H1 (cell line): ENCODE data around the gene TTC39A. TPM values are rescaled to one million over a fixed set of nuclear protein-coding genes. Genes with fewer than 3 reads are reported as not detected.

Experiments used
- CTCF ChIA-PET: fragments of 300-600 bp; sonication (Branson Sonifier 250); formaldehyde crosslinking; loops from one replicate; lab custom pipeline; 2021; ENCODE audit not compliant: partially characterized antibody; lab: Charles Lee
- POLR2A ChIA-PET: fragments of 300-600 bp; sonication (Branson Sonifier 250); formaldehyde crosslinking; loops from one replicate; lab custom pipeline; 2021; ENCODE audit warnings: inconsistent platforms; ENCODE audit not compliant: partially characterized antibody; lab: Charles Lee
- DNase-seq, 2 experiments: peaks; one replicate each; pipeline versions ENCODE4 v3.0.0 to v3.0.0-alpha.2; 2010 to 2022; ENCODE audit warnings: low spot score in 2 of 2, low read depth in 1 of 2, mixed read lengths in 1 of 2
- FAIRE-seq: peaks from 2 replicates; lab custom pipeline; 2011; peaks lifted over from hg19 to GRCh38; lab: Jason Lieb, UNC
- H2AFZ ChIP-seq: 2 replicates; pipeline ENCODE4 v1.8.1; 2012; ENCODE audit warnings: low read length, inconsistent platforms
- H2AK5ac ChIP-seq: 2 replicates; pipeline ENCODE4 v1.6.1; 2013; ENCODE audit warnings: low read depth, low read length
- H2BK120ac ChIP-seq: replicated peaks from 2 replicates; pipeline ENCODE3; 2013; ENCODE audit warnings: low read depth, low read length, inconsistent platforms
- H2BK12ac ChIP-seq: 2 replicates; pipeline ENCODE4 v1.6.1; 2013; ENCODE audit warnings: low read depth, low read length
- H2BK15ac ChIP-seq: 2 replicates; pipeline ENCODE4 v1.6.1; 2013; ENCODE audit warnings: low read length
- H2BK20ac ChIP-seq: 2 replicates; pipeline ENCODE4 v1.6.1; 2013; ENCODE audit warnings: low read length
- H2BK5ac ChIP-seq: 2 replicates; pipeline ENCODE4 v1.6.1; 2013; ENCODE audit warnings: low read depth, low read length
- H3K14ac ChIP-seq: 2 replicates; pipeline ENCODE4 v1.6.1; 2013; ENCODE audit warnings: inconsistent platforms; ENCODE audit not compliant: insufficient read length
- H3K18ac ChIP-seq: 2 replicates; pipeline ENCODE4 v1.6.1; 2013; ENCODE audit warnings: low read length; ENCODE audit errors: extremely low read depth
- H3K23ac ChIP-seq: 2 replicates; pipeline ENCODE4 v1.6.1; 2013; ENCODE audit warnings: inconsistent platforms; ENCODE audit not compliant: insufficient read length
- H3K23me2 ChIP-seq: 2 replicates; pipeline ENCODE4 v1.6.1; 2013; ENCODE audit warnings: low read depth, low read length
- H3K27ac ChIP-seq: 2 replicates; pipeline ENCODE4 v1.6.1; 2011; ENCODE audit warnings: low read depth, low read length, inconsistent platforms
- H3K27me3 ChIP-seq, 4 experiments: replicated peaks in 1 of 4; 1 replicate in 1 of 4; 2 replicates in 3 of 4; pipeline versions ENCODE4 v1.6.1 to v1.8.1; 2011 to 2013; ENCODE audit warnings: low read length in 3 of 4, mild to moderate bottlenecking in 3 of 4, inconsistent platforms in 2 of 4, mixed read lengths in 2 of 4, moderate library complexity in 1 of 4; ENCODE audit not compliant: control insufficient read depth in 3 of 4, insufficient read depth in 3 of 4; ENCODE audit errors: extremely low read depth in 1 of 4
- H3K36me3 ChIP-seq, 4 experiments: 2 replicates each; pipeline versions ENCODE4 v1.6.1 to v1.8.1; 2011 to 2013; ENCODE audit warnings: mild to moderate bottlenecking in 4 of 4, low read length in 3 of 4, moderate library complexity in 2 of 4, control low read depth in 1 of 4, inconsistent platforms in 1 of 4; ENCODE audit not compliant: insufficient read depth in 4 of 4, control insufficient read depth in 2 of 4
- H3K4ac ChIP-seq: replicated peaks from 2 replicates; pipeline ENCODE3; 2013; ENCODE audit warnings: low read length, low read depth, mixed read lengths, inconsistent platforms; ENCODE audit not compliant: insufficient read length
- H3K4me1 ChIP-seq, 4 experiments: replicated peaks in 1 of 4; 1 replicate in 1 of 4; 2 replicates in 3 of 4; pipeline versions ENCODE4 v1.6.1 to v1.8.1; 2011 to 2013; ENCODE audit warnings: low read length in 3 of 4, inconsistent platforms in 2 of 4, mixed read lengths in 1 of 4; ENCODE audit not compliant: insufficient read depth in 4 of 4, control insufficient read depth in 3 of 4
- H3K4me2 ChIP-seq, 2 experiments: 2 replicates each; pipeline versions ENCODE4 v1.6.1 to v1.8.1; 2011 to 2013; ENCODE audit warnings: low read depth in 2 of 2, low read length in 2 of 2, control low read depth in 1 of 2, inconsistent platforms in 1 of 2, mild to moderate bottlenecking in 1 of 2; ENCODE audit not compliant: insufficient read depth in 1 of 2
- H3K4me3 ChIP-seq, 4 experiments: fragments of 200-600, 300-600 bp in 1 of 4; sonication (generic), shearing (Covaris generic), sonication (Bioruptor Twin) in 1 of 4; 2 replicates each; pipeline versions ENCODE4 v1.5.1 to v1.8.1; 2011 to 2016; ENCODE audit warnings: low read length in 4 of 4, low read depth in 3 of 4, control low read depth in 2 of 4, inconsistent platforms in 2 of 4, mild to moderate bottlenecking in 2 of 4, mixed read lengths in 1 of 4, moderate library complexity in 1 of 4; ENCODE audit not compliant: insufficient read depth in 2 of 4; ENCODE audit errors: extremely low read depth in 1 of 4
- H3K56ac ChIP-seq: replicated peaks from 2 replicates; pipeline ENCODE3; 2013; ENCODE audit warnings: low read depth, mild to moderate bottlenecking, mixed read lengths, low read length, inconsistent platforms; ENCODE audit not compliant: insufficient read length
- H3K79me1 ChIP-seq: 2 replicates; pipeline ENCODE4 v1.6.1; 2013; ENCODE audit warnings: low read depth, low read length, control low read depth
- H3K79me2 ChIP-seq, 2 experiments: 2 replicates each; pipeline versions ENCODE4 v1.6.1 to v1.8.1; 2012 to 2013; ENCODE audit warnings: low read length in 2 of 2, mild to moderate bottlenecking in 2 of 2, inconsistent platforms in 1 of 2; ENCODE audit not compliant: insufficient read depth in 2 of 2, control insufficient read depth in 1 of 2
- H3K9ac ChIP-seq, 4 experiments: replicated peaks in 1 of 4; 1 replicate in 1 of 4; 2 replicates in 3 of 4; pipeline versions ENCODE4 v1.6.1 to v1.8.1; 2011 to 2013; ENCODE audit warnings: low read depth in 3 of 4, low read length in 3 of 4, control low read depth in 2 of 4, mild to moderate bottlenecking in 2 of 4, moderate library complexity in 2 of 4, inconsistent platforms in 1 of 4; ENCODE audit errors: extremely low read depth in 1 of 4
- H3K9me3 ChIP-seq, 2 experiments: 2 replicates each; pipeline versions ENCODE4 v1.6.1 to v1.8.1; 2012 to 2013; ENCODE audit warnings: mild to moderate bottlenecking in 2 of 2, moderate library complexity in 2 of 2, control low read depth in 1 of 2, inconsistent platforms in 1 of 2, low read depth in 1 of 2, low read length in 1 of 2, mixed read lengths in 1 of 2; ENCODE audit not compliant: insufficient read depth in 2 of 2
- H4K20me1 ChIP-seq, 2 experiments: replicated peaks in 1 of 2; 2 replicates each; pipeline versions ENCODE3 to v1.8.1; 2011 to 2013; ENCODE audit warnings: inconsistent platforms in 2 of 2, low read length in 2 of 2, mild to moderate bottlenecking in 1 of 2; ENCODE audit not compliant: insufficient read depth in 2 of 2, control insufficient read depth in 1 of 2
- H4K5ac ChIP-seq: 2 replicates; pipeline ENCODE4 v1.6.1; 2013; ENCODE audit warnings: low read length, low read depth, mixed read lengths, inconsistent platforms; ENCODE audit not compliant: insufficient read length
- H4K8ac ChIP-seq: 2 replicates; pipeline ENCODE4 v1.8.0; 2013; ENCODE audit warnings: mild to moderate bottlenecking, moderate library complexity, low read length, inconsistent platforms; ENCODE audit not compliant: insufficient read depth; ENCODE audit errors: extremely low read depth
- H4K91ac ChIP-seq: replicated peaks from 2 replicates; pipeline ENCODE3; 2013; ENCODE audit warnings: low read length, mixed read lengths, inconsistent platforms; ENCODE audit not compliant: insufficient read length
- ASH2L ChIP-seq: fragments of 200-600, 300-600 bp; sonication (generic); IDR thresholded peaks from one replicate; pipeline ENCODE4 v1.7.1; 2017; ENCODE audit warnings: low read length
- CTCF ChIP-seq, 3 experiments: IDR thresholded peaks; 1 replicate in 2 of 3; 2 replicates in 1 of 3; pipeline versions ENCODE4 v1.5.1 to v1.6.1; 2011; ENCODE audit warnings: low read length in 3 of 3, mild to moderate bottlenecking in 3 of 3, inconsistent platforms in 2 of 3, low read depth in 1 of 3, moderate library complexity in 1 of 3; ENCODE audit not compliant: insufficient read depth in 1 of 3; ENCODE audit errors: control extremely low read depth in 1 of 3
- EP300 ChIP-seq, 2 experiments: IDR thresholded peaks; 1 replicate in 1 of 2; 2 replicates in 1 of 2; pipeline ENCODE4 v1.6.1; 2011 to 2012; ENCODE audit warnings: low read depth in 2 of 2, low read length in 2 of 2, mild to moderate bottlenecking in 2 of 2, borderline replicate concordance in 1 of 2, inconsistent platforms in 1 of 2, moderate library complexity in 1 of 2
- KDM4A ChIP-seq: IDR thresholded peaks from one replicate; pipeline ENCODE4 v1.7.1; 2012; ENCODE audit warnings: low read depth, mild to moderate bottlenecking, moderate library complexity, low read length, inconsistent platforms; ENCODE audit not compliant: severe bottlenecking
- KDM5A ChIP-seq: fragments of 200-600 bp; IDR thresholded peaks from 2 replicates; pipeline ENCODE4 v1.7.1; 2012; ENCODE audit warnings: mild to moderate bottlenecking, low read length, inconsistent platforms, mixed read lengths
- MAX ChIP-seq: IDR thresholded peaks from 2 replicates; pipeline ENCODE4 v1.6.1; 2012; ENCODE audit warnings: inconsistent platforms
- RFX5 ChIP-seq: IDR thresholded peaks from 2 replicates; pipeline ENCODE4 v1.6.1; 2011; ENCODE audit warnings: low read depth, low read length, improper control_type of control experiment, borderline replicate concordance
- RNF2 ChIP-seq: fragments of 200-900, 300-1000 bp; sonication (generic); IDR thresholded peaks from 2 replicates; pipeline ENCODE4 v1.7.1; 2016; ENCODE audit warnings: borderline replicate concordance, low read depth, mild to moderate bottlenecking, antibody characterized with exemption, low read length; ENCODE audit not compliant: poor library complexity, severe bottlenecking; ENCODE audit errors: missing control alignments
- TAF7 ChIP-seq: optimal IDR thresholded peaks from 2 replicates; pipeline ENCODE3; 2011; ENCODE audit warnings: low read depth, mild to moderate bottlenecking, inconsistent platforms, low read length, moderate library complexity, borderline replicate concordance
- TCF12 ChIP-seq: IDR thresholded peaks from 2 replicates; pipeline ENCODE4 v1.6.1; 2011; ENCODE audit warnings: low read depth, mild to moderate bottlenecking, low read length
- WGBS, 2 experiments: shearing (Covaris generic) in 1 of 2; methylation state at CpG; one replicate each; pipeline versions ENCODE4 v1.1.6 to v1.1.7; 2013 to 2015; ENCODE audit warnings: low lambda C conversion rate in 2 of 2, mixed read lengths in 2 of 2, inconsistent platforms in 1 of 2, low coverage in 1 of 2, missing lambda C conversion rate in 1 of 2; ENCODE audit not compliant: insufficient replicate concordance in 2 of 2, insufficient coverage in 1 of 2, insufficient read length in 1 of 2; ENCODE audit errors: extremely low coverage in 1 of 2, missing lambda C conversion rate in 1 of 2; 5-methylcytosine and 5-hydroxymethylcytosine counted together
- polyA plus RNA-seq, 7 experiments: library from polyadenylated mRNA; depleted of rRNA in 3 of 7; stranded (reverse) in 5 of 7; unstranded in 2 of 7; fragments of >200 nt in 5 of 7; fragments of 200-250 nt in 2 of 7; gene quantifications; 1 replicate in 5 of 7; 2 replicates in 1 of 7; 4 replicates in 1 of 7; pipeline versions ENCODE4 v1.2.1 to v1.2.3, GENCODE V29; 2011 to 2013; ENCODE audit warnings: missing spikeins in 2 of 7, mixed read lengths in 2 of 7
- total RNA-seq: library from RNA; stranded (reverse); fragmentation: NEBNext Ultra II Directional; extraction: Animal tissue kit (Norgen Biotek cat#: 25700); gene quantifications from 2 replicates; pipeline ENCODE4 v1.2.1, GENCODE V29; 2021

TTC39A gene
- total and polyA plus RNA-seq, 2 of the 8 experiments (the other 6 are each of a cell fraction or from before 2014, with no cell fraction given): 5.5 to 5.8 TPM

GRCh38 chr1:51336004-51336403, 5.6 kb upstream of the TTC39A start:
- no peak for DNase-seq
- Histone ChIP-seq H3K27me3 (peaks cover 0 to 5% (median 2%) of the 10 kb centered on the region in 4 experiments; a peak in 2 of 7 replicates), H4K8ac (no peak overlapping the region), H4K20me1 (no peaks in the 10 kb centered on the region), H3K27ac (no peak overlapping the region), H3K4ac (no peak overlapping the region), H2BK20ac (no peak overlapping the region), H3K79me2 (no peaks in the 10 kb centered on the region), H3K9me3 (no peaks in the 10 kb centered on the region), H3K36me3 (no peaks in the 10 kb centered on the region), H3K56ac (no peak overlapping the region), H2BK15ac (no peak overlapping the region), H4K91ac (no peak overlapping the region), H3K79me1 (no peaks in the 10 kb centered on the region), H3K14ac (no peak overlapping the region), H2BK5ac (no peak overlapping the region), H3K23me2 (peaks cover 3% of the 10 kb centered on the region; the same call in 1 of the 2 replicates), H2AK5ac (no peak overlapping the region), H3K18ac (no peak overlapping the region), H2BK12ac (no peak overlapping the region), H3K4me2 (no peak overlapping the region), H3K4me1 (peaks cover 3 to 6% (median 5%) of the 10 kb centered on the region in 4 experiments), H3K4me3 (no peak overlapping the region), H2BK120ac (no peak overlapping the region), H3K9ac (no peak overlapping the region), H2AFZ (no peak overlapping the region), H3K23ac (no peak overlapping the region), H4K5ac (no peak overlapping the region)
- WGBS, 2 experiments: 91% methylated on average over 2 of the region's 3 CpGs; no CpG with 5 or more reads in 1 of the 2 experiments
- POLR2A ChIA-PET: interaction anchor here (1.3 to 2.2 kb wide), 2 partner anchors 9 to 13 kb away, joined by 3 to 8 read pairs; no protein-coding TSS in a partner anchor
- CTCF ChIA-PET: no interaction called here
- no peak for FAIRE-seq
- TF ChIP-seq MAX (no peak), RFX5 (no peak), RNF2 (no peak), TAF7 (no peak), EP300 (IDR thresholded peaks at IDR 0.05; ENCODE audit: borderline replicate concordance in 1 of 2, low read depth in 2 of 2, low read length in 2 of 2) (no peak), ASH2L (no peak), KDM5A (no peak), KDM4A (no peak), TCF12 (no peak), CTCF (IDR thresholded peaks at IDR 0.05; ENCODE audit: control extremely low read depth in 1 of 3, insufficient read depth in 1 of 3, low read depth in 1 of 3, low read length in 3 of 3) (no peak)
